Measurements from ENCODE around the gene TFB2M.

TFB2M gene

GRCh38 chr1:246512230-246512629 is 53.8 kb downstream of the TFB2M start:
- no peak for DNase-seq

GRCh38 chr1:246511203-246511602 is 54.9 kb downstream of the TFB2M start:
- no peak for DNase-seq

- DNase-seq: no peak
These were observed 55.7 kb downstream of the TFB2M start for GRCh38 chr1:246510147-246511030.

- no peak for DNase-seq
These were observed 57.0 kb downstream of the TFB2M start for GRCh38 chr1:246508897-246509688.

GRCh38 chr1:246506674-246507481 is 59.2 kb downstream of the TFB2M start, which contains the start of gene SMYD3:
Gene SMYD3 (minus strand): TSS chr1:246507279.
- no peak for DNase-seq

- DNase-seq: no peak
These were observed 59.7 kb downstream of the TFB2M start for GRCh38 chr1:246506367-246506673.

GRCh38 chr1:246503341-246503740 is 62.7 kb downstream of the TFB2M start:
- DNase-seq: no peak

- no peak for DNase-seq
These were observed 68.6 kb downstream of the TFB2M start for GRCh38 chr1:246497331-246497915.

- no peak for DNase-seq
These were observed 73.3 kb downstream of the TFB2M start for GRCh38 chr1:246492611-246493245.

GRCh38 chr1:246491551-246492053 is 74.5 kb downstream of the TFB2M start:
- DNase-seq: no peak

Data from NCI-H187 treated with DMSO at 0.1 percent for 48 hours (cell line).